ENCODE data around the gene YES1. TPM values are rescaled to one million over a fixed set of nuclear protein-coding genes. Genes with fewer than 3 reads are reported as not detected.
A peak's percentile ranks its signal among the peaks of the same experiment; 100 is the strongest.

The YES1 gene
- total and polyA plus RNA-seq, 8 donors = 10.7 to 35.2 (median 29.2) TPM

- H3K4me1 ChIP-seq = no peaks in the 10 kb centered on the region
- ATAC-seq (no peak), DNase-seq (no peak), FAIRE-seq (no peak)
- TF ChIP-seq CTCF (IDR thresholded peaks at IDR 0.05) = no peak
- whole genome bisulfite sequencing, 2 donors = 95 to 100% methylated on average over 1 of the region's 1 CpG
- no peaks in the 10 kb centered on the region for H3K27me3 ChIP-seq
- peaks cover 0 to 8% (median 0%) of the 10 kb centered on the region in 3 donors for H3K36me3 ChIP-seq
- H3K4me3 ChIP-seq = no peak overlapping the region
- no peak overlapping the region for H3K27ac ChIP-seq
- intact Hi-C loops (cut with DNase I) = no loop called here
- H3K9me3 ChIP-seq = no peaks in the 10 kb centered on the region
These were observed 61.6 kb downstream of the YES1 start for GRCh38 chr18:750456-750855.

- Histone ChIP-seq H3K36me3 (peaks cover 0 to 7% (median 0%) of the 10 kb centered on the region in 3 donors), H3K27ac (no peak overlapping the region), H3K27me3 (no peaks in the 10 kb centered on the region), H3K9me3 (no peaks in the 10 kb centered on the region), H3K4me3 (no peak overlapping the region), H3K4me1 (no peaks in the 10 kb centered on the region)
- TF ChIP-seq CTCF (IDR thresholded peaks at IDR 0.05) = no peak
- no peak for ATAC-seq
- WGBS, 2 donors = 67 to 94% methylated on average over 2 of the region's 2 CpGs
- FAIRE-seq = no peak
- intact Hi-C loops (cut with DNase I) = loop anchor here in 2 of 3 donors (5.0 kb wide), 1 partner anchor 87 kb away; no protein-coding TSS in a partner anchor
- no peak for DNase-seq
These were observed 67.0 kb downstream of the YES1 start for GRCh38 chr18:744832-745597.

- FAIRE-seq (peak; percentile 75), DNase-seq (no peak), ATAC-seq (peak; percentile 66 to 91 (median 89))
- Histone ChIP-seq H3K9me3 (no peaks in the 10 kb centered on the region), H3K27ac (no peak overlapping the region), H3K36me3 (peaks cover 0 to 23% (median 0%) of the 10 kb centered on the region in 3 donors), H3K4me3 (no peak overlapping the region), H3K4me1 (no peaks in the 10 kb centered on the region), H3K27me3 (no peaks in the 10 kb centered on the region)
- TF ChIP-seq CTCF (IDR thresholded peaks at IDR 0.05) = peak in 3 of 4 donors; percentile 44 to 61 (median 58)
- intact Hi-C loops (cut with DNase I) = loop anchor here in 2 of 3 donors (5.0 kb wide), 1 partner anchor 90 kb away; no protein-coding TSS in a partner anchor
These were observed 70.0 kb downstream of the YES1 start for GRCh38 chr18:741931-742512.

GRCh38 chr18:732371-732770 is 79.7 kb downstream of the YES1 start:
- no peak for TF ChIP-seq CTCF (IDR thresholded peaks at IDR 0.05)
- no peak for DNase-seq
- intact Hi-C loops (cut with DNase I) = no loop called here

GRCh38 chr18:731185-731584 is 80.9 kb downstream of the YES1 start:
- peaks cover 0 to 15% (median under 1%) of the 10 kb centered on the region in 3 donors for H3K36me3 ChIP-seq

More at GRCh38 chr18:732371-732770, 79.7 kb downstream of the YES1 start:
- Histone ChIP-seq H3K4me1 (no peaks in the 10 kb centered on the region), H3K4me3 (no peak overlapping the region), H3K27ac (no peak overlapping the region), H3K27me3 (no peaks in the 10 kb centered on the region), H3K9me3 (no peaks in the 10 kb centered on the region), H3K36me3 (peaks cover 0 to 27% (median 2%) of the 10 kb centered on the region in 3 donors)
- ATAC-seq (no peak), FAIRE-seq (no peak)
- WGBS, 2 donors = 97% methylated on average over 3 of the region's 3 CpGs

More at GRCh38 chr18:731185-731584, 80.9 kb downstream of the YES1 start:
- no peak for DNase-seq
- no peak overlapping the region for H3K27ac ChIP-seq
- H3K4me1 ChIP-seq = no peaks in the 10 kb centered on the region
- H3K9me3 ChIP-seq = no peaks in the 10 kb centered on the region
- no peak for ATAC-seq
- FAIRE-seq = no peak
- H3K4me3 ChIP-seq = no peak overlapping the region
- H3K27me3 ChIP-seq = no peaks in the 10 kb centered on the region
- TF ChIP-seq CTCF (IDR thresholded peaks at IDR 0.05) = no peak
- intact Hi-C loops (cut with DNase I) = no loop called here
